Measurements from ENCODE around the gene PWP2. TPM values are rescaled to one million over a fixed set of nuclear protein-coding genes. Genes with fewer than 3 reads are reported as not detected.

PWP2 gene
- total RNA-seq, 1 donor from 2014 or later, result 10.9 TPM

Other genes with a start within 250 kb of the PWP2 start
- gene AGPAT3, start 242.2 kb upstream of the PWP2 start, total RNA-seq, result 83.3 TPM
- 47.4 TPM for gene TRAPPC10, start 95.1 kb upstream of the PWP2 start, total RNA-seq
- gene GATD3, start 26.3 kb downstream of the PWP2 start, total RNA-seq, result 37.1 TPM
- 11.6 TPM for gene ICOSLG, start 133.5 kb downstream of the PWP2 start, total RNA-seq
- gene DNMT3L, start 154.5 kb downstream of the PWP2 start, total RNA-seq, result not detected
- not detected for gene AIRE, start 178.5 kb downstream of the PWP2 start, total RNA-seq
- gene PFKL, start 192.7 kb downstream of the PWP2 start, total RNA-seq, result 106 TPM
- gene CFAP410, start 232.0 kb downstream of the PWP2 start, total RNA-seq, result 20.3 TPM
- 17.9 TPM for gene TRPM2, start 246.2 kb downstream of the PWP2 start, total RNA-seq

All from lower lobe of right lung (tissue), 1 donor.